Amygdala (tissue), 56 donors: ENCODE data around the gene CD244.

Experiments
- DNase-seq, 56 donors: peaks; one replicate each; lab custom pipeline; 2025; lab: John Stamatoyannopoulos, UW

CD244 gene

GRCh38 chr1:160850993-160851392 is 11.7 kb downstream of the CD244 start:
- DNase-seq = no peak

GRCh38 chr1:160850541-160850940 is 12.1 kb downstream of the CD244 start:
- no peak for DNase-seq

DNA sequence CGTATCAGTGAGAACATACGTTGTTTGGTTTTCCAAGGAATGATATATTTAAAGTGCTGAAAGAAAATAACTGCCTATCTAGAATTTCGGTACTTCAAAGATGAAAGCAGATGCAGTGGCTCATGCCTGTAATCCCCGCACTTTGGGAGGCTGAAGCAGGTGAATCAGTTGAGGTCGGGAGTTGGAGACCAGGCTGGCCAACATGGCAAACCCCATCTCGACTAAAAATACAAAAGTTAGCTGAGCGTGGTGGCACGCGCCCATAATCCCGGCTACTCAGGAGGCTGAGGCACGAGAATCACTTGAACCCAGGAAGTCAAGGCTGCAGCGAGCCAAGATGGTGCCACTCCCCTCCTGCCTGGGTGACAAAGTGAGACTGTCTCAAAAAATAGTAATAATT is 16.4 kb downstream of the CD244 start:
- no peak for DNase-seq

DNA sequence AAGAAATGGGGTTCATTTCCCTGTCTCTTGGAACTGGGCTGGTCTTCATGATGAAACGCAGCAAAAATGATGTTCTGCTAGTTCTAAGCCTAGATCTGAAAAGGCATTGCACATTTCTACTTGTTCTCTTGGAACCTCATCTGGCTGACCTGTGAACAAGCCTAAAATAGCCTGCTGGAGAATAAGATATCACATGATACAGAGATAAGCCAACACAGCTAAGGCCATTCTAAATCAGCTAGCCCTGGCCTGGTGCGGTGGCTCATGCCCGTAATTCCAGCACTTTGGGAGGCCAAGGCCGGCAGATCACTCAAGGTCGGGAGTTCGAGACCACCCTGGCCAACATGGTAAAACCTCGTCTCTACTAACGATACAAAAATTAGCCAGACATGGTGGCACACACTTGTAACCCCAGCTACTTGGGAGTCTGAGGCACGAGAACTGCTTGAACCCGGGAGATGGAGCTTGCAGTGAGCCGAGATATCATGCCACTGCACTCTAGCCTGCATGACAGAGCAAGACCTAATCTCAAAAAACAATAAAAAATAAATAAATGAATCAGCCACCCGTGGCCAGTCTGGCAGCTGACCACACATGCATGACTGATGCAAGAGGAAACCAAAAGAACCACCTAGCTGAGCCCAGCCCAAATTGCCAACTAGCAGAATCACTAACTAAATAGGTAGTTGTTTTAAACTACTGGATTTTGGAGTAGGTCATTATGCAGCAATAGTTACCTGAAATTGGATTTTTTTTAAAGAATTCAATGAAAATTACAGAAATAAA is 18.0 kb downstream of the CD244 start:
- no peak for DNase-seq

DNA sequence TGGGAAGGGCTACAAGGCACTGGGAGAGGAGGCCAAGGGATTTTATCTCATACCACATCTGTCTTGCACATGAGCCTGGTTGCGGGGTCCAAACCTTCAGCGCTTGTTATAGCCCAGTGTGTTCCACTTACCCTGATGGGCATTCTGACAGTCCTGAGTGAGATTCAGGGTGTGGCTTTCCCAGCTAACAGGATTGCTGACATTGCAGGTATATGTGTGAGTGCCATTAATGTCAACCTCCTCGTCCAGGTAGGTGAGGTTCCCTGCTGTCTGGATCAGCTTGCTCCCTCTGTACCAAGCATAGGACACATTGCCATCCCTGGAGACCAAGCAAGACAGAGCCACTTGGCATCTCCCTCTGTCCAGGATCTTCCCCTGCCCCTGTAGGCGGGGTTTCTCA is 21.6 kb downstream of the CD244 start:
- no peak for DNase-seq

- no peak for DNase-seq
These were observed 22.9 kb downstream of the CD244 start for GRCh38 chr1:160839746-160840145.

- DNase-seq = no peak
These were observed 23.8 kb downstream of the CD244 start for GRCh38 chr1:160838888-160839287.

GRCh38 chr1:160837558-160838205 is 25.0 kb downstream of the CD244 start:
- peak in 10 of 56 donors; percentile 4 to 40 (median 11) for DNase-seq

DNA sequence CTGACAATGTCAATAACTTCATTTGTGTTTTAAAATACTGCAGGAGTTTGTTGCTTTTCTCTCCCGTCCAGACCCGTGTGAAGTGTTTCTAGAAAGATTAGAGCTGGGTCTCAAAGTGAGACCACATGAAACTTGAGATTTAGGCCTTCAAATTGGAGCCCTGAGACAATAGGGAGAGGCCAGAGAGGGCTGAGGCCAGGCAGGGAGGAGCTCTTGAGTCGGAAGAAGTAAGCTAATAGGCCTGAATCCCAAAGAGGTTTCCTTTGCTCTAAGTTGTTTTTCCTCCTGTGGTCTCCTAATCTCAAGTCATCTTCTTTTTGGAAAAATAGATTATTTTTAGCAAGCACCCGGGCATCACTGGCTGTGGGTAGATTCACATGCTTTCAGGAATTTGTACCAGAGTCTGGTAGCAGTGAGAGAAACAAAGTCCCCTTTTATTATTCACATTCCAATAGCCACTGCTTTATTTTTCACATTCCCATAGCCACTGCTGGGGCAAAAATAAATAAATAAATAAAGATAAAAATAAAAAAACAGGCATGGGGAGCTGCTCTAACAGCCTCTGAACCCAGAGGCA is 25.6 kb downstream of the CD244 start:
- DNase-seq = no peak

DNA sequence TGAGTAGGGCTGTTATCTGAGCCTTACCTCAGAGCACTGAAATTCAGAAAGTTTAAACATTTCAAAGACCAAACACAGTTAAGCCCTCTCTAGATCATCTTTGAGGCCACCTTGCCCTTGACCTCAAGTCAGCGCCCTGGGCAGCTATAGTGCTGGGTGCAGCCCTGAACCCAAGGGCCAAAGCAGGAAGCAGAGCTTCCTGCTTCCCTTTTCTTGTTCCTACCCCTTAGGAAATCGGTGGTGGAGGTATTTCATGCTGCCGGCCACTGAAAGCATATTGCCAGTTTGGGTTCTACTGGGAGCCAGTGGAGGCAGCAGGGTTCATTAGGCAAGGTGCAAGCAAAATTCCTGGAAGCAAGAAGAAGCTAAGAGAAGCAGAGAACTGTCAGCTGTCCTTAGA is 26.1 kb downstream of the CD244 start:
- DNase-seq = no peak

DNA sequence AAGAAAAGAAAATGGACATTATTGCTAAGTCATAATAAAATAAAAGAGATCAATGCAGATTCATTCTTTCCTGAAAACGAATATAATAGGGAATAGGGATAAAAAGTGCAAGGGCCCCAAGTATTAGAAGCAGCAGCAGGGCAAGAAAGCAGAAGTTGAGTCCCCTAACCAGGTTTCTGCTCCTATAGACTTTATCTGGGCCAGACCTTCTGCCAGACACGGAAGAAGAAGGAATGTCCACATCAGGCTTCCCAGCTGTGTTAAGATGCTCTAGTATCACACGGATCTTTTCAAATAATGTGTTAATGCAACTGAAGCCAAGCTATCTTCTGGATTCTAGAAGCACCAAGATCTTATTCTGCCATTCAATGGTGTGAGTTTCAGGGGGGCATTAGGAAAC is 26.9 kb downstream of the CD244 start:
- DNase-seq = no peak

- DNase-seq = no peak
These were observed 27.6 kb downstream of the CD244 start for GRCh38 chr1:160834945-160835565.

GRCh38 chr1:160830321-160831153 is 32.1 kb downstream of the CD244 start:
- peak in 4 of 56 donors; percentile 1 to 13 (median 6) for DNase-seq

- no peak for DNase-seq
These were observed 32.9 kb downstream of the CD244 start for GRCh38 chr1:160829766-160830165.

GRCh38 chr1:160827418-160827817 is 35.3 kb downstream of the CD244 start:
- no peak for DNase-seq

- no peak for DNase-seq
These were observed 36.1 kb downstream of the CD244 start for GRCh38 chr1:160826546-160826945.

DNA sequence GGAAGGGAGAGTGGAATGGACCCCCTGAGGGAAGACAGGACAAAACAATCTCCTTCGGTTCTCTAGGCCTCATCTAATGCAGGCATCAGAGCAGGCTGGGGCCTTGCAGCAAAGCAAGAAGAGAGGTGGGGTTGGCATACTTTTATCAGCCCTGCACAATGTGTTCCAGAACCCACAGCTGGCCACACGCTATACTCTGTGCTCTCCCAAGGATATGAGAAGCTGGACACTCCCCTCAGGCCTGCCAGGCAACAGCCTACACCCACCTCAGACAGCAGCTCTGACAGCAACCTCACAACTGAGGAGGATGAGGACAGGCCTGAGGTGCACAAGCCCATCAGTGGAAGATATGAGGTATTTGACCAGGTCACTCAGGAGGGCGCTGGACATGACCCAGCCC is 39.4 kb downstream of the CD244 start:
- no peak for DNase-seq

DNA sequence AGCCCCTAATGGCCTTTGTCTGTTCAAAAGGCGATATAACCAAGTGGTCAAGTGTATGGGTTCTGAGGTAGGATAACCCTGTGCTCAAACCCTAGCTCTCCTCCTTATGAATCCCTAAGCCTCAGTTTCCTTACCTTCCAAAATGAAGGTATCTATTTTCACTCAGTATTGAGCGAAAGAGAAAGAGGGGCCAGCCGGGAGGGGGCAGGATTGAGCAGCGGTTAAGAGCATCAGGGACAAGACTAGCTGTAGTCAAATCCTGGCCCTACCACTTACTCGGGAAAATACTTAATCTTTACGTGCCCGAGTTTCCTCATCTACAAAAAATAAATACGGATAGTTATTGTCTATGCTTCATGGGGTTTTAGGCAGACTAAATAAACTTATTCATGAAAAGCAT is 41.1 kb downstream of the CD244 start:
- no peak for DNase-seq

GRCh38 chr1:160819186-160819585 is 43.5 kb downstream of the CD244 start:
- no peak for DNase-seq

DNA sequence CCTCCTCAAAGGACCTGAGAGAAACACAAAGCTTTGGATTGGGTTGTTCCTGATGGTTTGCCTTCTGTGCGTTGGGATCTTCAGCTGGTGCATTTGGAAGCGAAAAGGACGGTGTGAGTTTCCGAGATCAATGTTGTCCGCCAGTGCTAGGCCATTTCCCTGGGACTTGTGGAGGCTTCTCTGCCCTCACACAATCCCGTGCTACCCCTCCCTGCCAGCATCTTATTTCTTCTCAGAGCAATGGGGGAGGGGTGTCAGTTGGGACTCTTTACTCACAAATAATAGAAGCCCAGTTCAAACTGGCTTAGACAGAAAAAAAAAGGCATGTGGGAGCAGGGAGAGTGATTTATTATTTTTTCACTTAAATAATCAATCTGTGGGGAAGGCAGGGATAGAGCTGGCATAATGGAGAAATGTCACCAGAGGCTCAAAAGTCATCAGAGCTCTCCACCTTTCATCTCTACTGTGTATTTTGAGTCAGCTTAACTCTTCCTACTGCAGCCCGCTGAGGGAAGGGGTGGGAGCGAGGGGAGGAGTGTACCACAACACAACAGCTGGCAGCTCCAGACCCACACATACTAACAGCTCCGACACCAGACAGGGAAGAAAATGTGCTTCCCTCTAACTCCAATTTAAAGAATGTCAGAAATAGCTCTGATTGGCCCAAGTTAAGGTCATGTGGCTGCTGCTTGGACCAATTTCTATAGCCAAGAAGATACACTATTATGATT is 44.3 kb downstream of the CD244 start:
- DNase-seq = no peak
